DMS 273 (cell line): Measurements from ENCODE around the gene CBLN3.
"Not testable (repeated sequence)": the region's sequence is repeated elsewhere in the genome, so short reads cannot be mapped to it uniquely, and the experiment has no call there.

Experiments used
- DNase-seq: peaks from one replicate; lab custom pipeline; 2025; ENCODE audit not compliant: unreplicated experiment; lab: John Stamatoyannopoulos, UW

CBLN3 gene

GRCh38 chr14:24429395-24430142 is at the start of gene CBLN3, which contains the start of gene KHNYN:
Gene CBLN3 (minus strand): TSS chr14:24429668. CDS start chr14:24429054, 614 bp downstream.
Gene KHNYN (plus strand): TSS chr14:24429954. CDS start chr14:24430731, 777 bp downstream.
- DNase-seq = peak; percentile 92

DNA sequence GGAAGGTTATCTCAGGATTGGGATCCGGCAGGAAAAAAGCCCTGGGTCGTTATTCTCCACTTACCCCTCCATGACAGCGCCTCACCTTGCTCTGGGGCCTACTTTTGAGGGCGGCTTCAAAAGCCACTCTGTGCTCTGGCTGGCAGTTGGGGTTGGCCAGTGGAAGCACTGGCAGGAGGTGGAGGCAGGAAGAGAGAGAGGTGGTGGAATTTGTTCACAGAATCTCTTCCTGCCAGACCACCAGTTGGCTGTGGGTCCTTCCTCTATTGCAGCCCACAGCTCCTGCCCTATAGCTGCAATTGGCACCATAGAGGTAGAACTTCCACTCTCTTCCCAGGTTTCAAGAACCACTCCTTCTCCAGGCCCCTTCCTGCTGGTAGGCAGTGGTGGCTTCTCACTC is 45.8 kb upstream of the CBLN3 start:
- no peak for DNase-seq

DNA sequence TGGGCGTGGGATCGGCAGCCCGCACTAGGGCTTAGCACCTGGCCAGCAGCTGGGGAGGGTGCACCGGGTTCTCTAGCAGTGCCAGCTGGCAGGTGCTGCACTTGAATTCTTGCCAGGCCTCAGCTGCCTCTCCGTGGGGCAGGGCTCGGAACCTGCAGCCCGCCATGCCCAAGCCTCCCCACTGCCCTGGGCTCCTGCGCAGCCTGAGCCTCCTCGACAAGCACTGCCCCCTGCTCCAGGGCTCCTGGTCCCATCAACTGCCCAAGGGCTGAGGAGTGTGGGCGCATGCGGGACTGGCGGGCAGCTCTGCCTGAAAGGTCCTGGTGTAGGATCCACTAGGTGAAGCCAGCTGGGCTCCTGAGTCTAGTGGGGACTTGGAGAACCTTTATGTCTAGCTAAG is 43.7 kb upstream of the CBLN3 start:
- DNase-seq = no peak

DNA sequence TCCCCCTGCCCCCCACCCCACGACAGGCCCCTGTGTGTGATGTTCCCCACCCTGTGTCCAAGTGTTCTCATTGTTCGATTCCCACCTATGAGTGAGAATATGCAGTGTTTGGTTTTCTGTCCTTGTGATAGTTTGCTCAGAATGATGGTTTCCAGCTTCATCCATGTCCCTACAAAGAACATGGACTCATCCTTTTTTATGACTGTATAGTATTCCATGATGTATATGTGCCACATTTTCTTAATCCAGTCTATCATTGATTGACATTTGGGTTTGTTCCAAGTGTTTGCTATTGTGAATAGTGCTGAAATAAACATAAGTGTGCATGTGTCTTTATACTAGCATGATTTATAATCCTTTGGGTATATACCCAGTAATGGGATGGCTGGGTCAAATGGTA is 41.0 kb upstream of the CBLN3 start:
- DNase-seq = not testable (repeated sequence)

DNA sequence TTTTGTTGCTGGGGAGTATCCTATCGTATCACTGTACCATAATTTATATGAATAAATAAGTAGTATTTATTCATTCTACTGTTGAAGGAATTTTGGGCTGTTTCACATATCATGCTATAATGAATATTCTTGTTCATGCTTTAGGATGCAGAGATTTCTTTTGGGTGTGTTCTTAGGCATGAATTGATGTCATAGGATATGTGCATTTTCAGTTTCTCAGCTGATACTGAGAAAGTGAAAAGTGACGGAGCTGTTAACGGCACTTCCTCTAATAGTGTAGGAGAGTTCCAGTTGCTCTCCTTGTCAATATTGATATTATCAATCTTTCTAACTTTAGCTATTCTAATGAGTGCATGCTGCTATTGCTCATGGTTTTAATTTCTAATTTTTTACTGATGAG is 36.3 kb upstream of the CBLN3 start:
- DNase-seq = no peak

GRCh38 chr14:24465368-24465767 is 35.9 kb upstream of the CBLN3 start:
- DNase-seq = no peak

GRCh38 chr14:24463884-24464785 is 34.7 kb upstream of the CBLN3 start:
- no peak for DNase-seq

DNA sequence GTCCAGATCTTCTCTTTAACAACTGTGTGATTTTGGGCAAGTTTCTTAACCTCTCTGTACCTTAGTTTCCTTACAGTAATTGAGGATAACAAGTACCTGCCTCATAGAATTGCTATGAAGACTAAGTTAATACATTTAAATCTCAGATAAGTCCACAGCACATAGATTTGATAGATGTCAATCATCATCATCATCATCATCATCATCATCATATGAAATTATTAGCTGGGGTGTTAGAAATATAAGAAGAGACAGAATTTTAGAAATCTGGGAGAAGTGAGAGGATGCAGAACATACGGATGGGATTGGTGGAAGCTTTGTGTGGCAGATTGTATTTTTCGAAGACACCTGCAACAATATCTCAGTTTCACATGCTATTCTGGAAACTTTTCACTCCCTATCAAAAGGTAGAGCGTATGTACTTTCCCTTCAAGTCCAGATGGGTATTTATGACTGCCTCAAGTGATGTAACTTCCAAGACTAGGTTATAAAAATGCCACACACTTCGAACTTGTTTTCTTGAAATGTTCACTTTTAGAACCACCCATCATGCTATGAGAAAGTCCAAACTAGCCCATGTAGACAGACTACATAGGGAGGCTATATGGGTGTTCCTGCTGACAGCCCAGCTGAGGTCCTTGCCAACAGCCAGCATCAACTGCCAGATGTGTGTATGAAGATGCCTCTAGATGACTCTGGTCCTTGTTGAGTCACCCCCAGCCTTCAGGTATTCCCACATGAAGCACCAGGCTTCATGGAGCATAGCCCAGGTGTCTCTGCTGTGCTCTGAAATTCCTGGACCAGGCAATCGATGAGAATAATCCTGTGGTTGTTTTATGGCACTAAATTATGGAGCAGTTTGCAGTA is 33.8 kb upstream of the CBLN3 start:
- DNase-seq = no peak

DNA sequence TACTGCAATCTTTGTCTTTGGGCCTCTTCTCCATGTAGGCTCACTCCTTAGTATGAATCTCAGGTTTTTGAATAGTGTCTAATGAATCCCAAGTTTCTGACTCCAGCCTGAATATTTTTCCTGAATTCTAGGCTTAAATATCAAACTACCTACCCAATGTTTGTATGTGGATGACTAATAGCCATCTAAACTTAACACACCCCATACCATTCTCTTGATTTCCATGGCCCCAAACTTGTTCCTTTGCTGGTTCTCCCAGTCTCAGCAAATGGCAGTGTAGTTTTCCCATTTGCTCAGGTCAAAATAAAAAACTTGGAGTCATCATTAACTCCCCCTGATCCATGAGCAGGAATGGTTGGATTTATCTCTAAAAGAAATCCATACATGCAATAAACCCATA is 31.9 kb upstream of the CBLN3 start:
- DNase-seq = no peak

GRCh38 chr14:24459331-24459730 is 29.9 kb upstream of the CBLN3 start:
- DNase-seq = no peak

- DNase-seq = no peak
Measured at GRCh38 chr14:24458736-24459135, 29.3 kb upstream of the CBLN3 start.

DNA sequence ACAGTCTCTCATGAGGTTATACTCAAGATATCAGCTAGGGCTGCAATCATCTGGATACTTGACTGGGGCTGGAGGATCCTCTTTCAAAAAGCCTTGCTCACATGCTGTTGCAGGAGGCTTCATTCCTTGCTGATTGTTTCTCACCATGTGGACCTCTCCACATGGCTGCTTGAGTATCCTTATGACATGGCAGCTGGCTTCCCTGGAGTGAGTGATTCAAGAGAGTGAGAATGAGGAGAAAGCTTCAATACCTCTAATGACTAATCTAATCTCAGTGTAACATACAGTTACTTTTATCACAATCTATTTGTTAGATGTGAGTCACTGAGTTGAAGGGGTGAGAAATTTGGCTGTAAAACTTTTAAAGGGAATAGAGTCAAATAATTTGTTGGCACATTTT is 27.5 kb upstream of the CBLN3 start:
- DNase-seq = peak; percentile 12

- not testable (repeated sequence) for DNase-seq
Measured at GRCh38 chr14:24450828-24451227, 21.4 kb upstream of the CBLN3 start.

DNA sequence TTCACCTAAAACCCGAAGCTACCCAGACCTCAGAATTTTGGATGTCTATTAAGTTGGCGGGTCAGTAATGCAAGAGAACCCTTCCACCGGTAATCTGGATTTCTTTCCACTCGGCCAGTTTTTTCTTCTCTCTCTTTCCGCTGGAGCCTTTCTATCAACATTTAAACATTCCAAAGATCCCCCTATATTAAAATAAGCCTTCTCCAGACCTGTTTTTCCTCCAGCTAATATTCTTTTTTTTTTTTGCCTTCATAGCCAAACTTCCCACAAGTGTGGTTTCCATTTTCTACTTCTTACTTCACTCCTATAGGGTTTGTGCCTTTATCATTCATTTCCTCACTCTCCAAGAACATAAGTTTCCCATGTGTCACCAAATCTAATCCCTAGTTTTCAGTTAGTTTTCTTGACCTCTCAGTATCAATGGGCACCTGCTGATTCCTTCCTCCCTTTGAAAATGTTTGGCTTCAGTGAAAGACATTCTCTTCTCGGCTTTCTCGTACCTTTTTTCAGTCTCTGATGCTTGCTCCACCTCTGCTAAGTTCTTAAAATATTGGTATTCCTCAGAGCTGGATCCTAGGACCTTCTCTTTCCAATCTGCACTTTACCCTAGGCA is 13.7 kb upstream of the CBLN3 start:
- DNase-seq = no peak

DNA sequence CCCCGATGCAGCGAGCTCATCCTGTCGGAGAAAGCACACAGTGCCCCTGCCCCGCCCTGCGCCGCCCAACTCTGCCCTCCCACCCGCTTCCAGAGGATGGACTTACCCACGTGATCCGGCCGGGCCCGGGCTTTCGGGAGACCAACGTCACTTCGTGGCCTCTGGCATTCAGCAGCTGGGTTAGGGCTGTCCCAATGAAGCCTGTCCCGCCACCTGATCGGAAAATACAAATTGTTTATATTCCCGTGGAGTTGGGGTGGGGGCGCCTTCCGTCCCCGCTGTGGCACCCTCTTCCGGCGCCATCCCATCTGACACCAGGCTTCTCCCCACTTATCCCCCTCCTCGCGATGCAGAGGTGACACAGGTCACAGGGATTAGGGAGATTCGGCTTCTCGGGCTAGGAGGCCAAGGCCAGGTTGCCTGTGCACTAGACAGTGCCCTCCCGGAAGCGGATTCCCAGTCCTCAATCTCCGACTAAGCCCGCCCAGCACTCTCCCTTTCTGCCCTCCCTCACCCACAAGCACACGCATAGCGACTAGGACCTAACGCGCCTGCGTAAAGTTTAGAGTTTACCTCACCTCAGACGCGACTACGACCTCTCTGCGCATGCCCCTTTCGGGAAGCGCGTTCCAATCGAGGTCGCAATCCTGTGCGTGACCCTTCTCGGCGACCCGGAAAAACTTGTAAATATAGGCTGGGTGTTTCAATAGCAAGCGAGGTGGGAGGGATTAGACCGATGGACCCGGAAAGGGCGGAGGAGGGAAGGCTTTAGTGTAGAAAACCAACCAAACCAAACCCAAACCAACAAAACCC is 13.0 kb upstream of the CBLN3 start, which contains the start of gene SDR39U1:
Gene SDR39U1 (minus strand): TSS at position 537 of the 813 bp plus-strand sequence. CDS start 7 bp downstream, at position 530.
- peak; percentile 100 for DNase-seq

DNA sequence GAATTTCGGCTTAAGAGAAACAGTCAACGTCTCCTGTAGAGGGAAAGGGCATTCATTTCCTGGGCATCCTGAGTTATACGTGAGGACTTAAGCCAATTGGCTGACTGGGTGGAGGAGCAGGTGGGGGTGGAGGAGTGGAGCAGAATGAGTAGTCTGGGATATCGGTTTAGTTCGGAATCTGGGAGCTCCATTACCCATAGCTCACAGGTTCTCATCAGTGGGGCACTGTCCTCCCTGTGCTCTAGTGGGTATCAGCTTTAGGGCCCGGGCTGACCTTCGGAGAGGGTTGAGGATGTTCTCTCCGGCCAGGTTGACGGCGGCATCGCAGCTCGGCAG is 12.4 kb upstream of the CBLN3 start:
- peak; percentile 76 for DNase-seq

DNA sequence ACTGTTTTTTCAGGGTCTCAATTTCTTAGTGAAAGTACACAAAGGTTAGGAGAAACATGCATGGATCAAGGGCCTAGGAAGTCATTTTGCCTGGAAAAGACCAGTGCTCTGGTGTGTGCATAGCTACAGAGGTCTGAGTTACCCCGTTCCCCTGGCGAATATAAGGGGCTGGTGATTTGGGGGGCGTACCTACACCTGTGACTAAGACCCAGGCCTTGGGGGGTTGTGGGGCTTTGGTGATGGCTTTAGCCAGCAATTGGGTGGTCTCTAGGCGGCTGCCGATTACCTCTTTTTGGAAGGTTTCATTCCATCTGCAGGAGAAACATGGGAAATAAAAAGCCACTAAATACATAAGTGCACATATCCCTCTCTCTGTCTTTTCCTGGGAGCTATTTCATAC is 12.0 kb upstream of the CBLN3 start:
- DNase-seq = no peak

DNA sequence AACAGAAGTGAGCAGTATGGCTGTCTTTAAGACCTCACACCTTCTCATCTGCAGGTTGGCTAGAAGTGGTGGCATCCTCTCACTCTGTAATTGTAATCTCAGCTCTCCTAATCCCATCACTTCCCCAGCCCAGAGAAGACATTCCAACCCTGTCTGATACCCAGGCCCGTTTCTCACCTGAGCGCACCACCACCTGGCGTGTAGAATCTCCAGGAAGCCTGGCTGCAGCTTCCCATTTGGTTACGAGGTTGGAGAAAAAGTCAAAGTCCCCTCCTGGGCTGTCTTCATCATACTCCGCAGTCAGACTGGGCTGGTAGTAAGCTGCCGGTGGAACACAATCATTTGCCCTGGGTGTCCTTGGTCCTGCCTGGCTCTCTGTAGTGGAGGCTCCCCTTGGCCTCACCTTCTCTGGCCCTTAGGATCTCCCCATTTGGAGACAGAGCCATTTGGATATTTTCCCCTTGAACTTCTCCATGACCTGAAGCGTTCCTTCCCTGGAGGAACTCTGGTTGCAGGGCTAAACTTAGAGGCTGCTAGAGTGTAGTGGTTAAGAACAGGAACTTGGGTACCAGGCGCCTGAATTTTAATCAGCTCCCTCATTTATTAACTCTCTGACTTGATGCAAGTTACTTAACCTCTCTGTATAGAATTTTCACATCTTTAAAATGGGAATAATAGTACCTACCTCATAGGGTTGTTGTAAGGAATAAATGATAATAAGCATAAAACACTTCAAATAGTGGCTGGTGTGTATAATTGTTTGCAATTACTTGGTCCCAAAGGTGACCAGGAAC is 11.3 kb upstream of the CBLN3 start:
- DNase-seq = no peak
